Hepatic stellate cell (primary cell): Measurements from ENCODE around the gene HELZ2.
"Not testable (repeated sequence)": the region's sequence is repeated elsewhere in the genome, so short reads cannot be mapped to it uniquely, and the experiment has no call there.

Experiments used
- DNase-seq: peaks from one replicate; pipeline ENCODE4 v3.0.0; 2011; ENCODE audit warnings: low spot score

Gene HELZ2

GRCh38 chr20:63574156-63574828 is at the start of gene HELZ2:
TSS of gene HELZ2 (minus strand) at chr20:63574239. CDS start at chr20:63572385, 1,854 bp downstream.
- peak; percentile 88 for DNase-seq

- no peak for DNase-seq
These were observed 48.7 kb upstream of the HELZ2 start for GRCh38 chr20:63622732-63623131.

GRCh38 chr20:63622096-63622495 is 48.1 kb upstream of the HELZ2 start:
- DNase-seq: no peak

- DNase-seq: no peak
These were observed 47.0 kb upstream of the HELZ2 start for GRCh38 chr20:63620991-63621390.

GRCh38 chr20:63619505-63619904 is 45.5 kb upstream of the HELZ2 start:
- DNase-seq: no peak

GRCh38 chr20:63619086-63619485 is 45.0 kb upstream of the HELZ2 start:
- no peak for DNase-seq

GRCh38 chr20:63618291-63618980 is 44.4 kb upstream of the HELZ2 start:
- DNase-seq: no peak

- no peak for DNase-seq
These were observed 43.8 kb upstream of the HELZ2 start for GRCh38 chr20:63617876-63618265.

GRCh38 chr20:63617092-63617875 is 43.2 kb upstream of the HELZ2 start:
- DNase-seq: no peak

GRCh38 chr20:63613863-63614594 is 40.0 kb upstream of the HELZ2 start:
- DNase-seq: not testable (repeated sequence)

GRCh38 chr20:63612276-63612931 is 38.4 kb upstream of the HELZ2 start:
- no peak for DNase-seq

- DNase-seq: no peak
These were observed 37.6 kb upstream of the HELZ2 start for GRCh38 chr20:63611646-63612045.

GRCh38 chr20:63610581-63611435 is 36.8 kb upstream of the HELZ2 start:
- no peak for DNase-seq

- DNase-seq: no peak
These were observed 32.6 kb upstream of the HELZ2 start for GRCh38 chr20:63606686-63607085.

GRCh38 chr20:63602321-63602720 is 28.3 kb upstream of the HELZ2 start:
- DNase-seq: no peak

- DNase-seq: not testable (repeated sequence)
These were observed 27.6 kb upstream of the HELZ2 start for GRCh38 chr20:63601679-63602078.

GRCh38 chr20:63599396-63600050 is 25.5 kb upstream of the HELZ2 start:
- DNase-seq: no peak

GRCh38 chr20:63598479-63599395 is 24.7 kb upstream of the HELZ2 start:
- DNase-seq: no peak
